COR-L47 (cell line): ENCODE data around the gene IHH.

Experiments
- DNase-seq: peaks from one replicate; lab custom pipeline; 2025; lab: John Stamatoyannopoulos, UW

IHH gene

DNA sequence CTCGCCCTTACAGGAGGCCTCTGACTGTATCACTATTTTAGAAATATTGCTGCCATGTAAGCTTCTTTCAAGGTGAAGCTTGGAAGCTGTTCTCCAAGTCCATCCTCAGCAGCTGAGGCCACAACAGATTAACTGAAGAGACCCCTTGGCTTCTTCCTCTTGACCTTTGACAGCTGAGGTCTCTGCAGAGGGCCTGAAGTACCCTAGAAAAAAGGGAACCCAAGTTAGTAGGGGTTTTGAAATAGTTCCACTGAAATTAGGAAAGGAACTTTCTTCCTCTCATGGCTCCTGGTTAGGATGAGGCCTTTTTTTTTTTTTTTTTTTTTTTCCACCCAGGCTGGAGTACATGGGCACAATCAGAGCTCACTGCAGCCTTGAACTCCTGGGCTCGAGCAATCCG lies 15.5 kb upstream of the IHH start:
- DNase-seq: no peak

DNA sequence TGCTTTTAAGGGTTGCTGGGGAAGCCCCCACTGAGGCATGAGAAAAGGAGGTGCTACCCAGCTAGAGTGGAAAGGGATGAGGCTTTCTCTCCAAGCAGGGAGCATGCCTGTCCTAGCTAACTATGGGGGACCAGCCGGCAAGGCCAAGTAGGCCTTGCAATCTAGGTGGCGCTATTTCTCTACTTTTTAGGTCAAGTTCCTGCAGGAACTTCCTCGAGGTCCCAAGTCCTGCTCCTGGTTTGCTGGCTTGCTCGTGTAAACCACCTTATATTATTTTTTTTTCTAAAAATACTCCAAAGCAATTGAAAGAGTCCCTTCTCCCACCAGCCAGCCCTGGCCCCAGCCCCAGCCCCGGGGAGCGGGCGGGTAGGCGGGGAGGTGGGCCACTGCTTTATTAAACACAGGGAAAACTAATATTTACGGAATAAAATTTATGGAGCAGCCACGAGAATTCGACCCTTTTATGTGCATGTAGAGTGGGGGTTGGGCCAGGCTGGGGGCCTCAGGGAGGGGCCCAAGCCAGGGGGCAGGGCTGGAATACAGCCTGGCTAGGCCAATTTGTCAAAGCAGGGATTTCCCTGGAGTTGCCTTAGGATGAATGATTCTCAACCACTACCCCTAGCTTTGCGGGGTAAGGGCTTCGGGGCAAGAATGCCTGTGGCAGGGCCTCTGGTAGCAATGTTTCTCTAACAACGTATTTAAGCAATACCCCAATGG lies 12.8 kb upstream of the IHH start:
- DNase-seq: peak; percentile 70

DNA sequence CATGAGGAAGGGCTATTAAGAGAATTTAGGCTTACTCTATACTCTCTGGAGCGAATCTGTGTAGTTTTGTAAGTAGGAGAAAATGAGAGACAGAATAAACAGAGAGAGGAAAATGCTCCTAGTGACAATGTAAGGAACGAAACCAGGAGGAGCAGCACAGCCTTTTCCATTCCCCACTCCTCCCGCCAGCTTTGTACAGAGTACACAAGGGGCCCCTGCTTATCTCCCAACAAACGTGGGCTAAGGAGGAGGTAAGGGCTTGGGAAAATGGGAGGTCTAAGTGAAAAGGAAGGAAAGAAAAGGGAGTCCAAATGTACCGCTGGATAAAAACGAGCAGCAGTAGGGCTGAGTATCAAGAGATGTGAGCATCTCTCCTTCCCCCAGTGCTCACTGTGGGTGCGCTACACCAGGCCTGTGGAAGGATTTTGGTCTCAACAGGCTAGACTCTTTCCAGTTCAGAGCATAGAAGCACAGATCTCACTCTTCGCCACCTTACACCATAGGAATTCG lies 12.1 kb upstream of the IHH start:
- DNase-seq: no peak

DNA sequence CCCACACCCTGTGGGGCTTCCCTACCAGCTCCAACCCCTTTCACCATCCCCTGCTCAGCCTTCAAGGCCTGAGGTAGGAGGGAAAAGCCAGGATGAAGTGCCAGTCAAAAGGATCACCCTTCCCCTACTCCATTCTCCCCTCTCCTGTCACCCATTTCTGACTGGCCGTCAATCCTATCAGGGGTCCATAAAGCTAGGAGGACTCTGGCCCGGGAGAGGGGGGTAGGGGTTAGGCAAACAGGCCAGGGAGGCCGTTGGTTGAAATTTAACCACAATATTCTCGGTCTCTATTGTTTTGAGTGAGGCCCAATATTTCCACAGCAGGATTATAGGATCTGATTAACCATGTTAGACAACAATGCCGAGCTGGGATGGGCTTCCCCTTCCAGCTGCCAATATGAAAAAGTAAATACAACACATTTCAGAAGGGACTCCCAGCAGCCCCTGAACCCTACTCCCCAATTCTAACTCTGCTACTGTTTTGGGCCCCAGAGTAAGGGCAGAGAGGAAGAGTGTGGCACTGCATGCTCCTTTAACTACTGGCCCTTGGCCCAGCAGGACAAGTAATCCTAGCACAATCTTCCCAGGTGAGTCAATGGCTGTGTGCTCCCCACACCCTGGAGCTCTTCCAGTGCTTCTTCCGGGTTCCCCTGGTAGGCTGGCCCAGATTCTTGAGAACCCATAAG lies 10.6 kb upstream of the IHH start:
- no peak for DNase-seq

DNA sequence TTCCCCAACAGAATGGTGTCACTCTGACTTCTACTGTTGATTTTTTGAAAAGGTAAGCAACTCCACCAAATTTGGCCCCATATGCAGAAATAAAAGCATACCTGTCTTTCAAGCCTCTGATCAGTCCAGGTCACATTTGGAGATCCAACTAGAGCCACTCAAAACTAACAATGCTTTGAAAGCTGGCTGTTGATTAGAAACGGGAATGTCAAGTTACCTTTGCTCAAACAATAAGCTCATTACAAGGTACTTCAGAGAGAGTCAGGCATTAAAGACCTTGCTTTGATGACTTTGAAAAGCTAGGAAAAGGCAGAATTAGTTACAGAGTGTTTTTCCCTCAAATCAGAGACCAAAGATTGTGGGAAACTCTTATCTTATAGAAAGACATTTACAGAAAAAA lies 4.8 kb upstream of the IHH start:
- no peak for DNase-seq

DNA sequence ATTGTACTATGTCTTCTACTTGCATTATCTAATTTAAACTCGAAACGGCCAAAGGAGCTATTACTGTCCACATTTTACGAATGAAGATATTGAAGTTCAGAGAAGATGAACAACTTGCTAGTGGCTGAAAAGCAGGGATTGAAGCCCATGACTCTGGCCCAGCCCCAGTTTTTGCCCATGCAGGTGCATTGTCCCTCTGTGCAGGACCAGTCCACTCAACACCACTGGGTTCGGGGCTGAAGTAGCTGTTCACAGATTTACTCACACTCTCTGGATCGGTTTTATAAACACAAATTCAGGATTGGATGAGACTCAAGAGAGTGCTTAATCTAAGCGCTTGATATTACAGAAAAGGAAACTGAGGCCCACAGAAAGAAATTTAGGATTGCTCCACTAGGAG lies 1.4 kb upstream of the IHH start:
- DNase-seq: no peak

DNA sequence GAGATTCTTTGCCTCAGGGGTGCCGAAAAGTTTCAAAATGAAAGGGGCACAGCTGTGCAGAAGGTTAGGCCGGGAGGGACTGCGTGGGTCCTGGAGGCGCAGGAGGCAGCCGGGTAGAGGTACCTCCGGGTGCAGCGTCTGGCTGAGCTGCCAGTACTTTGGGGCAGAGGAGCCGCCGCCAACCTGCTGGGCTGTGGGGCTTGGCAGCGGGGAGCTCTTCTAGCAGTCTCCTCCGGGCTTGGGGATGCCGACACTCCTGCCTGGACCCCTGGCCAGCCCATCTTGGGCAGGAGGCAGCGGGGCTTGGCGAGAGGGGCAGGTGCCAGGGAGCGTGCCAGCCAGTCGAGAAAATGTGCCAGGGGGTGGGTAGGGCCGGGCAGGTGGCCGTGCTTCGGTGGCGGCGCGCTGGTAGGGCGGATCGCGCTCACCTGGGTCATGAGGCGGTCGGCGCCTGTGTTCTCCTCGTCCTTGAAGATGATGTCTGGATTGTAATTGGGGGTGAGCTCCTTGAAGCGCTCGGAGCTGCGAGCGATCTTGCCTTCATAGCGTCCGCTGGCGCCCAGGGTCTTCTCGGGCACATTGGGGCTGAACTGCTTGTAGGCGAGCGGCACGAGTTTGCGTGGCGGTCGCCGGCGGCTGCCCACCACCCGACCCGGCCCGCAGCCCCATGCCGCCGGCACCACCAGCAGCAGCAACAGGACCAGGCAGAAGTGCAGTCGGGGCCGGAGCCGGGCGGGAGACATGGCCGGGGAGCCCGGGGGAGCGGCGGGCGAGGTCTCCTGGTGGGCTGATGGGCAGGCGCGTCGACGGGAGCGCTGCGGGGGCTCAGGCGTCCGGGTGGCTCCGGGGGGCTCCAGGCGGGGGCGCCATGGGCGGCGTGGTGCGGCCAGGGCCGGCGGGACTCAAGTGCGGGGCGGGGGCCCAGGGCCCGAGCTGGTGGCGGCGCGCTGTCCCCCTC lies 717 bp downstream of the IHH start:
- peak; percentile 10 for DNase-seq

DNA sequence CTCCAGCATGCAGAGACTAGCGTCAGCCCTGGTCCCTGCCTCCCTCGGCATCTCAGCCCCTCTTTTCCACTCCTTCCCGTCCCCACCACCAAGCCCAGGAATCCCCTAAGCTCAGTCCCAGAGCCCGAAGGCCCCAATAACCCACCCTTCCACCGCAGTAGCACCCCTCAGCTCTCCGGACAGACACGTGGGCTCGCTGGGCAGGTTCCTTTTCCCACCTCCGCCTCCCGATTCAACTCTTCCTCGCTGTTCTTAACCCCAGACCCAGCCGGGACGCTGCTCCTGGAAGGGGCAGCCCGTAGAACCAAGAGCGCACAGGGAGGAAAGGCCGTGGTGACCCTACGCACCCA lies 1.4 kb downstream of the IHH start:
- no peak for DNase-seq

DNA sequence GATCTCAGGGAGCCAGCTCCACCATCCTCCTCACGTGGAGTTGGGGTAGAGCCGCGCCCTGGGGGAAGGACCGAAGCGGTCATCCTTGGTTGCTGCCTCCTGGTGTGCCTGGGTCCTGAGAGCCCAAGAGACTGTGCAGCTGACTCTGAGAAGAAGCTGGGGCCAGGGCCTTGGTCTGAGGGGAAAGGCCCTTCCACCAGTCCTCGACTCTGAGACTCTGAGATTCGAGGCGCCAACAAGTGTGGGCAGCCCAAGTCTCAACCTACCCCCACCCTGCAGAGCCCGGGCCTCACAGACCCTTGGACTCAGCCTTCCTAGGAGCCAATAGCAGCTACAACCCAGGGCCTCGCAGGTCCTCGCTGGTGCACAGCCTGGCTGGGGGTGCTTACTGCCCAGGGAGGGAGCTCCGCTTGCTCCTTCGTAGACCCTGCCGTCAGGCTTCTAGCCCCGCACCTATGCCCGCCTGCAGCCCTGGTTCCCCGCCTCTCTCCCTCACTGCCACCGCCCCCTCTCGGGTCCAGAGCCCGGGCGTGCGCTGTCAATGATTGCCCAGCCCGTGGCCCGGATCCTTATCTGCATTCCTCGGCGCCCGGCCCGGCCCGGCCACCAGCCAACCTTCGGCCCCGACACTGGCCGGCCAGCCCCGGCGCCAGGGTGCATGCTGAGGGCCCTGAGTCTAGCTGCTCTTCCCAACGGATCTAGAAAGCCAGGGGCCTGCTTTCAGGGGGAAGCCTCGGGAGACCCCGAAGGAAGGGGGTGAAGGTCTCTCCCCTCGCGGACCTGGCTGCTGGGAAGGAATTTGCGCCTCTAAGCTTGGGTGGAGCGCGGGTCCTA lies 2.0 kb downstream of the IHH start:
- DNase-seq: no peak

DNA sequence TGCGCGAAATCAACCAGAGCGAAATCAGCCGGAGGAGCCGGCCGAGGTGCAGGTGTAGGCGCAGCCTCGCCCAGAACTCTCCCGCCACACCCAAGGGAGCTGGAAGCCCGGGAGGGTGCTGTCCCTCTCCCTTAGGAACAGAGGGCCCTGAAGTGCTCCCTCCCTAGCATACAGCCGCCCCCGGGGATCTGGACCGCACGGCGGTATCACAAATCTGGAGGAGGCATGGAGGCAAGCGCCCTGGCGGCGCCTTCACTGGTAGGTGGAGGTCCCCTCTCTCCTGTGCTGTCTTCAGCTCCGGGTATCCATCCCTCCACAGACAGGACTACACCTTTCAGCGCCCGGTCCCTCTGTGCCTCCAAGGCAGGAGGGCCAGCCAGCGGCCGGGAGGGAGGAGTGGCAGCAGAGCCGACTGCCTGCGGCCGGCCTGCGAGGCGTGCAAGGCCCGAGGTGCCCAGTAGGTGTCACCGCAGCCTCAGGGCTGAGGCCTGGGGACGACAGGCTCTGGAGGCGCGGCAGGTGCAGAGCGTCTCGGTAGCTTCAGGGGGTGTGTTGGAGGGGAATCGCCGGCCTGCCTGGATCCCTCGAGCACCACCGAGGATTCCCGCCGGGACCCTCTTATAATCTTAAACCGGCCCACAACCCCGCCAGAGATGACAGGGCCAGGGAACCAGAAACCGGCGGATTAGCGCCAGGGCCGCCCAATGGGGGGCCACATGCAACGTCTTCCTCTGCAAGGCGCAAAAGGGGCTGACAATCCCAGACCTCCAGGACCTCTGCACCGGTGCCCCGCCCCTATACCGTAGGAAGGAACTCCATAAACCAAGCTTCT lies 2.8 kb downstream of the IHH start:
- peak; percentile 61 for DNase-seq

DNA sequence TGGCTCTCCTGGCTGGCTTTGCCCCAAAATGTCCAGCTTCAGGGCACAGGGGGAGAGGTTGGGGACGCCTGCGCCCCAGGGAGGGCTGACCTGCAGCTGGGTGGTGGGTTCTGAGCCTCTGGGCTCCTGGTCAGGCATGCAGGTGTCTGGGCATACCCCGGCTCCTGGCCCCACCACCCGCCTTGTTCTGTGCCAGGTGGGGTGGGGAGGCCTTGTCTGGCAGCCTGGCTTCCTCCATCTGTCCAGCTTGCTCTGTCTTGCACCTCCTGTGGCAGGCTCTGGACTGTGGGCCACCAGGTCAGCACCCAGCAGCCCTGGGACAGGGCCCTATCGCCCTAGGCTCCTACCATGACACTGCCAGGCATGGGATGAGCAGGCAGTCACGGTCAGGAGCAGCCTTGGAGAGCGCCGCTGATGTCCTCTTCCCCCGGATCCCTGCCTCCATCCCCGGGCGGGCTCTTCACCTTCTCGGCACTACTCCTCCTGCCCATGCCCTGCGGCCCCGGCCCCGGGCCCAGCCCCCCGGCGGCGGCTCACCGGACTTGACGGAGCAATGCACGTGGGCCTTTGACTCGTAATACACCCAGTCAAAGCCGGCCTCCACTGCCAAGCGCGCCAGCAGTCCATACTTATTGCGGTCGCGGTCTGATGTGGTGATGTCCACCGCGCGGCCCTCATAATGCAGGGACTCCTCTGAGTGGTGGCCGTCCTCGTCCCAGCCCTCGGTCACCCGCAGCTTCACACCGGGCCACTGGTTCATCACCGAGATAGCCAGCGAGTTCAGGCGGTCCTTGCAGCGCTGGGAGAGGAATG lies 3.6 kb downstream of the IHH start:
- no peak for DNase-seq

DNA sequence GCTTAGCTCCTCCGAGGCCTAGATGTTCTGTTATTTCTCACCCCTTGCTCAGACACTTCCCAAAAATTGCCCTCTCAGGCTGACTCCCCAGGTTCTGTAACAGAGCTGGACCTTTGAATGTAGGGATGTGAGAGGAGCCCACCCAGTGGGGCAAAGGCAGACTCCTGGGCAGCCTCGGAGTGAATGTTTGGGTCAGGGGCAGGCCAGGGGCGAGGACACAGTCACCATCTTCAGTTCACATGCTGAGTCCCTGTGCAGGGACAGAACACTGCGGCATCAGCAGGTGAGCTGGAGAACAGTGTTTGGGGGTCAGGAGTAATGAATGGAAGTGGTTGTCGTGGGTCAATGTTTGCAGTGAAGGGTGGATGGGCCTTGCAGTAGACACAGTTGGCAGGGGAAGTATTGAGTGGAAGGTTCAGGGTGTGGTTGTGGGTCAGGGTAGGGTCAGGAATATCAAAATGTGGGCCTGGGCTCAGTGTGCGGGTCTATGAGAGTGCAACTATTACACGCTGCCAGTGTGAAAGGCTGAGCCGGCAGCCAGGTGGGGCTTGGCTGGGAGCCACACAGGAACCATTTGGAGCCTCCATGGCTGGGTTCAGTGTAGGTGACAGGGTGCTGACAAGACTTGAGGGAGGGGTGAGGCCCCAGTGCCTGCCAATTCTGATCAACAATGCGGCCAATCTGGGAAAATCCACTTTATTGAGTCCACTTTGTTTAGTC lies 4.4 kb downstream of the IHH start:
- DNase-seq: peak; percentile 7

DNA sequence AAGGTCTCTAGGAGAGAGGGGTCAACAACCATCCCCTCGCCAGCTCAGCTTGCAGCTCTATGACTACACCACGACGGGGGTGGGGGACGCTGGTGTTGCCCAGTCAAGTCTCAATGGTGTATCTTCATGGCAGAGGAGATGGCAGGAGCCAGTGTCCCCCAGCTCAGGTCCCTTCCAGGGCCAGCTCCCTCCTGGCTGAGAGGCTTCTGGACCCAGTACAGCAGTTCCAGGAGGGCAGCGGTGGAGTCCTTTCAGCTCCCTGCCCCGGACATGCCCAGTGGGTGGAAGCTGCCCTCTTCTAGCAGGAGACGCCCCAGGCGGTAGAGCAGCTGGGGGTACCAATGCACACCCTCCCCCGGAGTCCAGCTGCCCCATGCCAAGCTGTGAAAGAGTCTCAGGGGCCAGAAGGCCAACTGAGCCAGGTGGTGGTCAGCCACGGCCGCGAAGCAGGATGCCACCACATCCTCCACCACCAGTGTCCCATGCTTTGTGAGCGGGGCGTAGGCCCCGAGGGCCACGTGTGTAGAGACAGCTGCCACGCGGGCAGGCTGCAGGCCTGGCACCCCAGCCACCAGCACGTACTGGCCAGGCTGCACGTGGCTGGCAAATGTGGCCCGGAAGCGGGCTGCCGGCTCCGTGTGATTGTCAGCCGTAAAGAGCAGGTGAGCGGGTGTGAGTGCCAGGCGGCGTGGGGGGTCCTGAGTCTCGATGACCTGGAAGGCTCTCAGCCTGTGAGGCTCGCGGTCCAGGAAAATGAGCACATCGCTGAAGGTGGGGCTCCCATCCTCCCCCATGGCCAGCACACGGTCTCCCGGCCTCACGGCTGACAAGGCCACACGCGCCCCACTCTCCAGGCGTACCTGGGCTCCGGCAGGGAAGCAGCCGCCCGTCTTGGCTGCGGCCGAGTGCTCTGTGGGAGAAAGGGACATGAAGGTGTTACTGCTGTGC lies 5.5 kb downstream of the IHH start:
- no peak for DNase-seq

DNA sequence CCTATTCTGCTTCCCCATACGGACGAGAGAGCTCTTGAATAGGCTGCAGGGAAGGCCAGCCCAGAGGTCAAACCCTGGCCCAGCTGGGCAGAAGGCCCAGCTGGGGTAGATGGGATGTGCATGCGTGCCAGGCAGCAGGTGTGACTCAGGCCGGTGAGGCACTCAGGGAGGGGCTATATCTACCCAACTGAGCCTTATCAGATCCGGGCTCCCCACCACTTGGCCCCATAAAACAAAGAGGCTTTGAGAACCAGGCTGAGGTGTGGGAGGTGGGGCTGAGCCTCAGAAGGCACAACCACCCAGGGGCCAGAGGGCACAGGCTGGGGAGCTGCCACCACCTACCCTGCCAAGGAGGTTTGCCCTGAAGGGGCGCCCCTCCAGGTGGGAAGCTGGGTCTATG lies 11.4 kb downstream of the IHH start:
- no peak for DNase-seq

DNA sequence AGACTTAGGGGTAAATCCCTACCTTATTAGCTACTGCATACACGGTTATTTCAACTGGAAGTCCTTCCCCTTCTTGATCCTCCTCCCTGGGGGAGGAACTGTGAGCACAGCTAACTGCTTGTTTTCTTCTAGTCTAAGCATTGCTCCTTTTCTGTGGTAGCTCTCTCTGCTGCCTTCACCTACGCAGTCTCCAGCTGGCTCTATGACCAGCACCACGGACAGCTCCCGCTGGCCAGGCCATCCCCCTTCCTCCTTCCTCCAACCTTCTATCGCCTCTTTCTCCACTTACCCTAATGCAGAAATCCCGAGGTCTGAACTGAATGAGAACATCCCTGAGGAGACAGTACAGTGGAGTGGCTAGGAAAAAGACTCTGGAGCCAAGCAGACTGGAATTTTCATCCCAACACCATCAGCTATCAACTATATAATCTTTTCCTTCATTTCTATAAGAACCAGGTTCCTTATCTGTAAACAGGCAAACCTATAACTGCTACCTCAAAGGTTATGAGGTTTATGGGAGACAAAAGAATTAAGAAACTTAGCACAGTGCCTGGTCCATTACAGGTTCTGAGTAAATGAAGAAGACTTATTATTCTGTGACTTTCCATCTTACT lies 14.7 kb downstream of the IHH start:
- no peak for DNase-seq

DNA sequence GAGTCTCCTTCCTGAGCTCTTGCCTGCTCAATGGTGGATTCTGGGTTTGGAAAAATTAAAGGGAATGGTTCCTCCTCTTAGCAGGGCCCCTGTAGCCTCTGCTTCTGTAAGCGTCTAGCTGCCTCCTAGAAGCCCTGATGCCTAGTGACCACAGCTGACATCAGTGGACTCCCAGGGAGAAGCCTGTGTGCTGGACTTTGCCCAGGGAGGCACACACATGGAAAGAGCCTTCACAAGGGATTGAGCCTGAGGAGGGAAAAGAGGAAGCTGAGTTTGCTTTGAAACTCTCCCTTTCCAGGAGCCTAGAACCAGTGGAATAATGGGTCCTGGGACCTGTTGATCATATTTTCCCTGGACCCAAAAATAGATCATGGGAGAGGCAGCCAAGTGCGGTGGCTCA lies 18.0 kb downstream of the IHH start:
- no peak for DNase-seq

DNA sequence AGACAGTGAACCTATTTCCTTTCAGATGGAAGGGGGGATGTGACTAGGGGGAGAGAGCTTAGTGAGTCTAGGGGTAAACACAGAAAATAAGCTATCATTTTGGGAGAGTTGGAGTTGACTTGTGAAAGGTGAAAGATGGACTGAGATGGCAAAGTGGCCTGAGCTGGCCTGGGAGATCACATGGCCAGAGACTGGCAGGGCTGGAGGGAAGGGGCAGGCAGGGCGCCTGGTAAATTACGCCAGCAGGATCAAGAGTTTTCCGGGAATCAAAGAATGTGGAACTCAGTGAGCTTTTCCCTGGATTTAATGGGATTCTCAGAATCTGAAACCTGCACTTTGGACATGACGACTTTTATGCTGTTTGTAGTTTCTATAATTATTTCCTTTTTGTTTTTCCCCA lies 18.6 kb downstream of the IHH start:
- DNase-seq: no peak

DNA sequence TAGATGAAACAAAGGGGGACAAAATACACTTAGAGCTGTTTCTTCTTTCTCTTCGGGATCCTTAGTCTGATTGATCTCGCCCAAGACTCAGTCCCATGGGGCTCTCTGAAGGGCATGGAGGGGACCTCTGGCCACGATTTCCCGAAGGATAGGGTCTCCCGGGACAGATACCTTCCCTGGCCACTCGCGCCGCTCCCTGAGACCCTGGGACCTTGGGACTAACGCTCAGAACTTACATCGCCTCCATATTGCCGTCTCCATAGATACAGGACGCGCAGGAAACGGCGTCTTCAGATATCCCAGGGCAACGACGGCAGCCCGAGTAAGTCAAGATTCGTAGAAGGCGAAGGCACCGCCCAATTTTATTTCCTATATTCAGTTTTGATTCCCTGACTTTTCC lies 19.5 kb downstream of the IHH start, which contains the start of gene CFAP65:
Gene CFAP65, minus strand, starts transcription at position 265 of the 400 bp plus-strand sequence. CDS start 2,468 bp downstream, outside the sequence.
- peak; percentile 41 for DNase-seq
